ELF-1 (cell line): Measurements from ENCODE around the gene NRIP1.
"Not testable (repeated sequence)": the region's sequence is repeated elsewhere in the genome, so short reads cannot be mapped to it uniquely, and the experiment has no call there.

Source experiments
- DNase-seq: peaks from one replicate; pipeline ENCODE4 v3.0.0-alpha.2; 2016; ENCODE audit warnings: low read depth, low spot score

Gene NRIP1

DNA sequence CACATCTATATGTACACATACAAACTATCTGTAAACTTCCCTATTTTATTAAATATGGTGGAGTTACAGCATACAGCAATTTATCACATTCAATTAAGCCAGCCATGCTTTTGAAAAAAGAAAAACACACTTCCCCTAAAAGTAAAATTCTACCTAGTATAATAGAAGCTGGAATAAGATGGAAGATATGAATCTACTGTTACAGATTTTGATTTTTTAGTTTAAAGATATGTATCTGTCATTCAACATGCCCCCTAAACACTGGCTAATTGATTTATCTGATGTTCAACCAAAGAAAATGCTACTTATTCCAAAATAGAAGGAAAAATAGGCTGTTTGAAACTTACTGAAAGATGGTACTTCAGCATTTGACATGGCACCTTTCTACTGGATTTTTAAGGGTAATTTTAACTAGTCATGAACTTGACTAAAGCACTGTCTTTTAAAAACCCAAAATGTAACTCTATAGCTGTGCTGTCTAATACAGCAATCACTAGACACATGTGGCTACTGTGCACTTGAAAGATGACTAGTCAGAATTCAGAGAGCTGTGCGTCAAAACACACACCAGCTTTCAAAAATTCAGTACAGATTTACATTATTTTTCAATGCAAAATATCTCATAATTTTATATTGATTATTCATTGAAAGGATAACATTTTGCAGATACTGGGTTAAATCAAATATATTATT lies 25.0 kb downstream of the NRIP1 start:
- DNase-seq: no peak

DNA sequence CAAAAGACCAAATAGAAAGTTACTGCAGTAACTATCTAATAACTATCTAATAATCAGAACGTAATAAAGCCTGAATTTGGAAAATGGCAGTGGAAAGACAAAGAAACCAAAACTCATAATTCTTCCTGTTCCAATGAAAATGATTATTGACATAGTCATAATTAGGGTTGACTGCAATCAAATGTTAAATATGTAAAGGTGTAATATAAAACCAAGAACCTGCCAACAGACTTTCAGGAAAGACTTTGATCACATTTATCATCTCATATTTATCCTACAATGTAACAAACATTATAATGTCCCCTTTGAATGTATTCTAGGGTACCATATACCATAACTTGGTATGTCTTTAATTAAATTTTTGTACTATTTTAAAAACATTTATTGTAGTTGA lies 26.9 kb downstream of the NRIP1 start:
- DNase-seq: no peak

DNA sequence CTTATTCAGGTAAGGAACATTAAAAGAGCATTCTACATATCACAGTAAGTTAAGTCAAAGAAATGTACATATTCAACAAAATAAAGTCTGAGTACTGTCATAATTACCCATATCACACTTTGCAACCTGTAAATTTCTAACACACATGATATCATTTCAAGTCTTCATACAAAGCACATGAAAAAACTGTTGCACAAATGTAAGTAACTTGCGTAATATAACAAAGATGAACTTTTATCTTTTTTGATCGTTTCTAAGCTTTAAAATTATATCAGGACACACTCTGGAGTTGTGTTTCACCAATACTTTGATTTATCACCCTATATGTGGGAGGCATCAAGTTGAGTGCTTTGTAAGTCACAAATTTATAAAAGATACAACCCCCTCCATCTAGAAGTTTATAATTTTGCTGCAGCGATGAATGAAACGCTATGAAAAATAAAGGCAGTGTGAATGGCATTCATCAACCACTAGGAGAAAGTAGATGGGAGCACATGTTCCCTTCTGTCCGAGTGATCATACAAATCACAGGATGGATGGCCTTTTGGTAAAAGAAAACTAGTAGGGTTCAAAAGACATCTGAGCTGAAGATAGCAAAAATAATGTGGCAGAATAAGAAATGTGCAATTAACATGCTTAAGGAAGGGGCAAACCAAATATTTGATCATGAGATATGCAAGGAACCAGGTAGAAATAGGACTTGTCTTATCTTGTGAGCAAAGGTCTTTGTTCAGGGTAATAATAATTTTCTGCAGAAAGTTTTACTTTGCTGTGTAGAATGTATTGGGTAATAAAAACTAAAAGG lies 27.5 kb downstream of the NRIP1 start:
- no peak for DNase-seq

DNA sequence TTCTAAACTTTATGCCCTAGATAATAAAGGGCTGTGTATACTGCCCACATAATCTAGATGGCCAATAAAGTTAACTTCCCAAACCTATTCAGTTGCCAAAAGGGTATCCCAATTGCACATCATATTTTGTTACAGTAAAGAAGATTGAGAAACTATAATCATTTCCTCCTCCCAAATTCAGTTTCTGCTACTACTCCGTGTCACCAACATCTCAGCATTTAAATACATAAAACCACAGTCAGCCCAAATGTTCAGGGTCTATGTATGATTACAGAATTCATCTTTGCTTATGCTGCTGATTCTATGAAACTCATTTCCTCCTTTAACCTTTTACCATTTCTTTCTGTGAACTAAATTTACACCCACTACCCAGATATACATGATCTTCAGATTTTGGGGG lies 28.6 kb downstream of the NRIP1 start:
- no peak for DNase-seq

DNA sequence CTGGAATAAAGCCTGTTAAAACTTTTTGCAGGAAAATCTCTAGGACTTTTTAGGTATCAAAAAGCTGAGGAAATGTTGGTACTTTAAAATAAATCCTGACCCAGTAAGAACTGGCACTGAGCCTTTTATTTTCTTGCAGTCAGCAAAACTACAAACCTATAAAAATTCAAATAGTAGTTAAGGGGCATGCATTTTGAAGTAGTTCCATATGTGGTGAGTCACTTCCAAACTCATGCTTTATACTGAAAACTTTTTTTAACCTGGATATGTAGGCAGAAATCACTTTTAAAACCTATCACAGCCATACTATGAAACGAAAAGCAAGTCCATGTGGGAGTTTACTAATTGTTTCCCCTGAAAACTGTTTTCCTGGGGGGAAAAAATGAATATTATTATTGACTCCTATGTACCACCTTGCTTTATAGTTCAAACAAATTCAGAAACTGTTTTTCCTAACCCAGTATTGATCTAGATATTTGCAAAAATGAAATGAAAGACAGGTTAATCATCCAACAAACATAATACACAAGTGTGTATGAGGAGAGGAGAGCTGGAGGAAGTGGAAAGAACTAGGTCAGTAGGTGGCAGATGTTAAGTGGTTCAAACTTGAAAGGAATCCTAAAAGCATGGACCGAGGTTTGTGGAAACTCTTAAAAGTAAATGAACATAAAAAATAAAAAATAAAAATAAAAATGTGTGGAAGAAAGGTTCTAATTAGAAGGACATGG lies 30.5 kb downstream of the NRIP1 start:
- no peak for DNase-seq

DNA sequence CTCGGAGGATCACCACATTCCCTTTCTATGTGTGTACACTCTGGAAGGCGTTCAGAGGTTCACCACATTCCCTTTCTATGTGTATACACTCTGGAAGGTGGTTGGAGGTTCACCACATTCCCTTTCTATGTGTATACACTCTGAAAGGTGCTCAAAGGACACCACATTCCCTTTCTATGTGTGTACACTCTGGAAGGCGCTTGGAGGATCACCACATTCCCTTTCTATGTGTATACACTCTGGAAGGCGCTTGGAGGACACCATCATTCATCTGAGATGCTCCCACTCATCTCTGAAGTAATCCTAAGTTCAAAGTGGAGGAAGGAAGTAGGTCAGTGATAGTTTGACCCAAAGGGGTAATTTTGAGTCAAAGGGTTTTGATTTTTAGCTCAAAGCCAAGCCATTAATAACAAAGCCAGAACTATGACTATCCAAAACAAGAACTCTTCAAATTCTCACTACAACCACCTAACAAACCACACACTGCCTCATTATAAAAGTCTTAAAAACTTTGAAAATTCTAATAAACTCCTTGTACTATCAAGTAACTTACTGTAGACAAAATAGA lies 32.9 kb downstream of the NRIP1 start:
- DNase-seq: no peak

DNA sequence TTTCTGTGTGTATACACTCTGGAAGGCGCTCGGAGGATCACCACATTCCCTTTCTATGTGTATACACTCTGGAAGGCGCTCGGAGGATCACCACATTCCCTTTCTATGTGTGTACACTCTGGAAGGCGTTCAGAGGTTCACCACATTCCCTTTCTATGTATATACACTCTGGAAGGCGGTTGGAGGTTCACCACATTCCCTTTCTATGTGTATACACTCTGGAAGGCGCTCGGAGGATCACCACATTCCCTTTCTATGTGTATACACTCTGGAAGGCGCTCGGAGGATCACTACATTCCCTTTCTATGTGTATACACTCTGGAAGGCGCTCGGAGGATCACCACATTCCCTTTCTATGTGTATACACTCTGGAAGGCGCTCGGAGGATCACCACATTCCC lies 33.4 kb downstream of the NRIP1 start:
- DNase-seq: not testable (repeated sequence)

DNA sequence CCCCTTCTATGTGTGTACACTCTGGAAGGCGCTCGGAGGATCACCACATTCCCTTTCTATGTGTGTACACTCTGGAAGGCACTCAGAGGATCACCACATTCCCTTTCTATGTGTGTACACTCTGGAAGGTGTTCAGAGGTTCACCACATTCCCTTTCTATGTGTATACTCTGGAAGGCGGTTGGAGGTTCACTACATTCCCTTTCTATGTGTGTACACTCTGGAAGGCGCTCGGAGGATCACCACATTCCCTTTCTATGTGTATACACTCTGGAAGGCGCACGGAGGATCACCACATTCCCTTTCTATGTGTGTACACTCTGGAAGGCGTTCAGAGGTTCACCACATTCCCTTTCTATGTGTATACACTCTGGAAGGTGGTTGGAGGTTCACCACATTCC lies 33.9 kb downstream of the NRIP1 start:
- not testable (repeated sequence) for DNase-seq

DNA sequence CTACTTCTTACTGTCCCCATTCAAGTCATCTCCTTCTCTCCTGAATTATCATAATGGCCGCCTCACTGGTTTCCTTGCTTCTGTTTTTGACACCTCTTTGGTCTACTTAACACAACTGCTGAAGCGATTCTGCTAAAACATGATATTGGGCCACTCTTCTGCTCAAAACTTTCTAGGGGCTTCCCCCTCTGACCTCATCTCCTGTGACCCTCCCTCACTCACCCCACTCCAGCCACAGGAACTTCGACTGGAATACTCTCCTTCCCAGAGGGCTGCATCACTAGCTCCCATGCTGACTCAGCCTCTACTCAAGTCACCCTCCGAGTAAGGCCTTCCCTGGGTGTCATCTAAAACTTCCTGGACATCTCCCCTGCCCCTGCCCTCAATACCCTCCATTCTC lies 35.7 kb downstream of the NRIP1 start:
- DNase-seq: no peak

DNA sequence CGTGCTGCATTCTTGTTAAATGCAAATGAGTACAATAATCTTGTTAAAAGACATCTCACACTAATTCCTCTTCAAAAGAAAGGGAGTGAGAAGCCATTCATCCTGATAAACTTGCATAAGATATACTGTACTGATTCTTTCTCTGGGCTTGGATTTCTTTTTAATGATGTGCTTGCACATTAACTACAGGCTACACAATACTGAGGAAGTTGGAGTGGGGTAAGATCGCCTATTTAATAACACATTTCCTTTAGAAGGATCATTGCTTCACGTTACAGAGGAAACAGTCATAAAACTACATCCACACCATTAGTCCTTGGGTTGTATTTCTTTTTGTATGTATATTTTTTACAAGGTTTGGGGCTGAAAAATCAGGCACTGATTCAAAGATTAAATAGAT lies 36.6 kb downstream of the NRIP1 start:
- DNase-seq: no peak

DNA sequence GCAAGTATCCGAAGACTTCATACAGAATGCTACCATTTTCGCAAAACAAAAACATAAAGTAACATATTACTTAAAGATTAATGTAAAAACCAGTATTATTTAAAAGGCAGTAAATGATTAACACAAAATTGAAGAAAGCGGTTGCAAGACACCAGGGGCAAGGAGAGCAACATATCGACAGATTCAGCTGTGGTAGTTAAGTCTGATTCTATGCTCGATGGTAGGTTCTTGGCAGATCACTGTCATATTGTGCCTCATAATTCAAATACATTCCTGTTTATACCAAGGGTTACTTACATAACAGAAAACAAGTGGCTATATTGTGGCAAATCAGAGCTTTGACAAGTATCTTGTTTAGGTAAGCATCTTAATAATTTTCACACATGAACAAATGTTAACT lies 37.7 kb downstream of the NRIP1 start:
- DNase-seq: no peak

DNA sequence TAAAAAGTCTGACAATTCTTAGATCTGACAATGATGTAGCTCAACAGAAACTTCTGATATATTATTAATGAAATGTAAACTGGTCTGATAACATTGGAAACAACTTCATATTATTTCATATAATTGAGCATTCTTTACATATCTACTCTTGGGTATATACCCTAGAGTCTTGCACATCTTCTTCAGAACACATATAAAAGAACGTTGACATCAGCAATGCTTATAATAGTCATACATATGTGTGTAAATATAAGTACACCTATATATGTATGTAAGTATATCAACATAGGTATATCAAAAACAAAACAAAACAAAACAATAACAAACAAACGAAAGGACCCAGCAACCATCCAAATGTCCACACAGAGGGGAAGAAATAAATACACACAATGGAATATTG lies 38.4 kb downstream of the NRIP1 start:
- DNase-seq: no peak

DNA sequence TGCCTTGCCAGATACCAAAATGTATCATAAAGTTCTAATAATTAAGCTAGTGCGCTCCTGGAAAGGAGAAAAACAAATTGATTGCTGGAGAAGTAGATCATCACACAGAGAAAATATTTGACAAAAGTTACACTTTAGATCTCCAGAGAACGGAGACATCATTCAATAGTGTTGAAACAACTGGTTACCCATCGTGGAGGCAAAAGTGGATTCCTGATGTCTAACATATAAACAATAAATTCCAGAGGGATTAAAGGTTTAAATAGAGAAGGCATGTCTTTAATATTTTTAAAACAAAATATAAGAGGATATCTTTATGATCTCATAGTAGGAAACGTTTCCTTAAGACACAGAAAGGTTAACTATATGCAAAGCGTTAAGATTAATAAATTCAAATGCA lies 41.0 kb downstream of the NRIP1 start:
- DNase-seq: no peak

DNA sequence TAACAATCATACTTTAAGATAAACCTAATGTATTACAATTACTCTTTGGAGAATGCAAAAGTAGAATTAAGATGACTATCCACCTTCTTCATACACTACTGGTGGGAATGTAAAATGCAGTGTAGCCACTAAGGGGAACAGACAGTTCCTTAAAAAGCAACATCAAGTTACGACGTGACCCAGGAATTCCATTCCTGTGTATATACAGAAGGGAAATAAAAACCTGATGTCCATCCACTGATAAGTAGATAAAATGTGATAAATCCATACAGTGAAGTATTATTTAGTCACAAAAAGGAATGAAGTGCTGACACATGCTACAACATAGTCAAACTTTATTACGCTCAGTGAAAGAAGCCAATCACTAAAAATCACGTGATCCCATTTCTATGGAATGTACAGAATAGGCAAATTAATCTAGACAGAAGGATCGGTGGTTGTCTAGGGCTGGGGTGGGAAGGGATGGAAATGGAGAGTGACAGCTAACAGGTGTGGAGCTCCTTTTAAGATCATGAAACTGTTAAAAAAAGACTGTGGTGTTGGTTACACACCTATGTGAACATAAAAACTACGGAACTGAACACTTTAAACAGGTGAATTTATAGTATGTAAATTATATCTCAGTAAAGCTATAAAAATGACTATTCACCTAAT lies 42.1 kb downstream of the NRIP1 start:
- no peak for DNase-seq

DNA sequence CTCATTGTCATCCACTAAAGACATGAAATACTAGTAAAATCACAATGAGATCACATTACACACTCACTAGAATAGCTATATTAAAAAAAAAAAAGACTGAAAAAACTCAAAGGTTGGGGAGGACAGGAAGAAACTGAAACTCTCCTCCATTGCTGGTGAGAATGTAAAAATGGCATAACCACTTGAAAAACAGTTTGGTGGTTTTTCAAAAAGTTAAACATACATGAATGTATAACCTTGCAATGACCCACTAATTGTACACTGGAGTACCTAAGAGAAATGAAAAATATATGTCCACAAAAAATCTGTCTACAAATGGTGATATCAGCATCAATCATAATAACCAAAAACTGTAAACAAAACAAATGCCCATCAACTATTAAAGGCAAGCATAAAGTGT lies 44.0 kb downstream of the NRIP1 start:
- DNase-seq: no peak

DNA sequence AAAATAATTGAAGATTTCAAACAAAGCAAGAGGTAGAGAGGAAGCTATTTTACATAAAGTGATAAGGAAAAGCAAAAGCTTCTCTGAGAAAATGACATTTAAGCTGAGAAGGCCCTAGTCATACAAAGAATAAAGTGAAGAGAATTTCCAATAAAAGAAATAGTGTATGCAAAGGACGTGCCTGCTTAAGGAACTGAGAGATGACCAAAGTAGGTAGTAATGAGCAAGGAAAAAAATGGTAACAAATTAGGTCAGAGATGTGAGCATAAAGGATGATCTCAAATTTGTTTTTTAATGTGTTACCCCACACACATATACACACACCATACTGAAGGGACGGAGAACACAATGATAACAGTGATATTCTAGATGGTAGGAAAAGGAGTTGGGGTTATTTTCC lies 46.4 kb downstream of the NRIP1 start:
- no peak for DNase-seq

DNA sequence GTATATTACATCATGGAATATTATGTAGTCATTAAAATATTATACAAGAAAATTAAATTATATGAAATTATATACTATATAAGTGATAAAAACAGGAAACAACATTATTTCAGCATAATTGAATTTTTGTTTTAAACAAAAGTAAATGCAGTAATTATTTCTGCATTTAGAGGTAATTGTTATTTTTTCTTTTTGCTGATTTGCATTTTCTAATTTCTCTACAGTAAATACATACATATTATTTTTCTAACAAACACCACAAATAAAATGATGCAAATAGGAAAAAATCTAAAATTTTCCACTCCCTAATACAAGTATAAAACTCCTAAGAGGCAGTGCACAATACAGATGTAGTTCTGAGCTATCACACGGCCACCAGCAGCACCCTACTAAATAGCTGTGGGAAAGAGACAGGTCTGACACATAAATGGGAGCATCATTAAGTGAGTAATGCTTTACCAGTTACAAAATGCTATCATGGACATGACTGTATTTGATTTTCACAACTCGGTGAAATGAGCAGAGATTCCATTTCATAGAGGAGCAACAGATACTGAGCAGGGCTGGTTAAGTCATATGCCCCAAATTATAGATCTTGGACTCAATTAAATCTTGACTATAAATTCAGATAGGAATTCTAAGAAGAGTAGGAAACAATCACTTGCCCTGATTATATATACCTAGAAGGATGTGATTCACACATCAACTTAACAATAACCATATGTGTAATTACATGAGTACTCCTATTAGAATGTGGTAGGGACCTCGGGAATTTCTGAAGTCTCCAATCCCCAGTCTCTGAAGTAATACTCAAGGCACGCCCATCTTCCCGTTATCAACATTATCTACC lies 49.0 kb downstream of the NRIP1 start:
- no peak for DNase-seq

DNA sequence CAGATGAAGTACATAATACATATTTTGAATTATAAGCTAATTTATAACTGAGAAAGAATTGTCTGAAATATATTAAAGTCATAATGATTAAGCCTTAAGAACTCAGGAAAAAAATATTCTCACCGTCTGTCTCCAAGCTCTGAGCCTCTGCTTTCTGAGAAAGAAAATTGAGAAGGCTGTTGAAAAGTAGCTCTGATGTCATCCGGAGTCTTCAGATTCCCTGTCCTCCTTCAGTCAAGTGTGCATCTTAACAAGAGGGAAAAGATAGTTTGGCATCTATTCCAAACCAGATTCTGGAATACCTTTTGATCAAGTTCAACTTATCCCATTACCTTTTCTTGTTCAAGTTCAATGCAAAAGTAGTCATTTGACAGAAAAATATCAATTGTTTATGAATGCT lies 50.6 kb downstream of the NRIP1 start:
- DNase-seq: no peak

DNA sequence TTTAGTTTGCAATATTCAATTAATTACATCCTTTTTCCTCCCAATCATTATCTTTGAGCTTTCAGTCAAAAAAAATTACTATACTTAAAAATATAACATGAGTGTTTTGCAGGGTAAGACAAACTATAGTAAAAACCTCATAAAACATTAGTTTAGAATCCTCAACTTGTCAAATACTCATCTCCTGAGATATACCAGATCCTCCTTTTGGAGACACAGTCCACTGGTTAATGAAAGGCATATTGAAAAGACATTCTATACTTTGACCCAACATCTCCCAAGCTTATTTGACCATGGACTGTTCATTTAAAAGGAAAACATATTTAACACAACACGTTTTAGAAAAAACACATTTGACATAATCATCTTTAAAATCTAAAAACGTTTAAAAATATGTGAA lies 52.8 kb downstream of the NRIP1 start:
- DNase-seq: no peak

DNA sequence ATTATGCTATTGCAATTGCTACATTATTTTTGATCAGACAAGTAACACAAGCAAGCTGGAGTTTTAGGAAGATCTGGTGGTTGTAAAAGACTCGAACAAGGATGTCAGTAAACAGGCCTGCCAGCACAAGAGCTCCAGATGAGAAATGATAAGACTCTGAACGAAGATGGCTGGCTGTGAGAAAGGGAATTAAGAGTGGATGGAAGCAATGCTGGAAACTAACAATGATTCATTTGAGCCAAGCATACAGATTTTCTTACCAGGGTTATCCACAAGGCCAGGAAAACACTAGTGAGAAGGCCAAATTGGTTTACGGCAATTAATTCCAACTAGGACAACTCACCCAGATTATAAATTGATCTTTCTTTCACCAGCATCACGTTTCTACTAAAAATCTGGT lies 54.2 kb downstream of the NRIP1 start:
- DNase-seq: no peak

DNA sequence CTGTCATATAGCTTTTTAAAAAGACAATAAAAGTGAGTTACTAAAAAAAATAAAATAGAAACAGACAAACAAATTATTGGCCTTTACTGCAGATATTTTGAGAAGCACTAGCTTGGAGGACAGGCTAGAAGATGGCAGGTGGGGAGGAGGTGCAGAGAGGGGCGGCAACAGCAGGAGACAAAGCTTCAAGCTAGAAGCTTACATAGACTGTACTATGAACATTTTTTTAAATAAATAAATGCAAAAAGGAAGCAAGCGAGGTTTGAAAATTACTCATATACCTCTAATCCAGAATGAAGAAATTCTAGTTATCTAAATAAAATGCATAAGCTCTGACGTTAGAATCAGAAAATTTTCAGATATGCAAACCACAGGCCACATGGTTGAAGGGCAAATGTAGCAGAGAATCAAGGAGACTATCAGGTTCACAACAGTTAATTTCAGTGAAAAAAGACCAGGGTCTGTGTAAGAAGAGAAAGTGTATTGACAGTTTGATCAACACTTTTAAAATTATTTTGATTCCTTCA lies 54.9 kb downstream of the NRIP1 start:
- DNase-seq: no peak
